IMR-90 (cell line): ENCODE measurements around the gene HSBP1L1. TPM values are rescaled to one million over a fixed set of nuclear protein-coding genes. Genes with fewer than 3 reads are reported as not detected.
A peak's percentile ranks its signal among the peaks of the same experiment; 100 is the strongest.

Source experiments
- ATAC-seq: fragments of 200-7000 bp; cut with Tn5 transposase; 2 replicates; pipeline ENCODE4 v1.9.1; 2020; ENCODE audit warnings: low read depth, mild to moderate bottlenecking, moderate library complexity
- BruUV-seq: library from RNA; stranded (reverse); fragments of 400-500 nt; replicated peaks from 2 replicates; lab custom pipeline; 2021; lab: Mats Ljungman, UMichigan
- CTCF ChIA-PET: fragments of 300-600 bp; formaldehyde crosslinking; extraction: SDS; loops from one replicate; lab custom pipeline; 2021; ENCODE audit warnings: antibody characterized with exemption; lab: Yijun Ruan, JAX
- POLR2A ChIA-PET: fragments of 300-600 bp; sonication (Branson Sonifier 250); formaldehyde crosslinking; loops from one replicate; lab custom pipeline; 2022; ENCODE audit warnings: antibody characterized with exemption; ENCODE audit not compliant: unreplicated experiment; lab: Charles Lee
- DNase-seq: peaks from one replicate; pipeline ENCODE4 v3.0.0; 2013
- H2AFZ ChIP-seq: replicated peaks from 2 replicates; pipeline ENCODE3; 2013; ENCODE audit warnings: low read length, mild to moderate bottlenecking; ENCODE audit not compliant: poor library complexity
- H2AK5ac ChIP-seq: 2 replicates; pipeline ENCODE4 v1.6.1; 2013; ENCODE audit warnings: low read depth, low read length, inconsistent platforms
- H2AK9ac ChIP-seq: replicated peaks from 2 replicates; pipeline ENCODE3; 2013; ENCODE audit warnings: mild to moderate bottlenecking, low read depth, low read length, moderate library complexity; ENCODE audit not compliant: poor library complexity
- H2BK120ac ChIP-seq: 2 replicates; pipeline ENCODE4 v1.6.1; 2013; ENCODE audit warnings: low read depth, low read length, inconsistent platforms
- H2BK15ac ChIP-seq: 3 replicates; pipeline ENCODE4 v1.6.1; 2013; ENCODE audit warnings: low read depth, low read length, inconsistent platforms
- H2BK20ac ChIP-seq: 2 replicates; pipeline ENCODE4 v1.6.1; 2013; ENCODE audit warnings: low read depth, mild to moderate bottlenecking, inconsistent platforms, low read length, moderate library complexity
- H2BK5ac ChIP-seq: 2 replicates; pipeline ENCODE4 v1.6.1; 2013; ENCODE audit warnings: mild to moderate bottlenecking, low read depth, low read length, inconsistent platforms; ENCODE audit not compliant: poor library complexity, severe bottlenecking
- H3K14ac ChIP-seq: replicated peaks from 2 replicates; pipeline ENCODE4 v1.6.1; 2013; ENCODE audit warnings: low read depth, low read length, inconsistent platforms
- H3K18ac ChIP-seq: 2 replicates; pipeline ENCODE4 v1.6.1; 2013; ENCODE audit warnings: low read depth, low read length, control low read depth
- H3K23ac ChIP-seq: 2 replicates; pipeline ENCODE4 v1.6.1; 2013; ENCODE audit warnings: low read depth, low read length, inconsistent platforms
- H3K27ac ChIP-seq: 2 replicates; pipeline ENCODE4 v1.5.1; 2013; ENCODE audit warnings: mild to moderate bottlenecking, control low read depth, low read length; ENCODE audit not compliant: insufficient read depth
- H3K27me3 ChIP-seq: 2 replicates; pipeline ENCODE4 v1.6.1; 2013; ENCODE audit warnings: low read length; ENCODE audit not compliant: control insufficient read depth, insufficient read depth
- H3K36me3 ChIP-seq: 2 replicates; pipeline ENCODE4 v1.6.1; 2013; ENCODE audit warnings: low read length, mixed read lengths; ENCODE audit not compliant: control insufficient read depth, insufficient read depth
- H3K4ac ChIP-seq: 2 replicates; pipeline ENCODE4 v1.6.1; 2013; ENCODE audit warnings: low read depth, low read length, inconsistent platforms
- H3K4me1 ChIP-seq: 2 replicates; pipeline ENCODE4 v1.6.1; 2013; ENCODE audit warnings: low read length, mixed read lengths; ENCODE audit not compliant: control insufficient read depth, insufficient read depth
- H3K4me2 ChIP-seq: 2 replicates; pipeline ENCODE4 v1.6.1; 2013; ENCODE audit warnings: low read depth, mild to moderate bottlenecking, control low read depth, low read length, moderate library complexity
- H3K4me3 ChIP-seq: 2 replicates; pipeline ENCODE4 v1.5.1; 2013; ENCODE audit warnings: low read depth, mild to moderate bottlenecking, control low read depth, low read length, moderate library complexity; ENCODE audit not compliant: insufficient read depth
- H3K56ac ChIP-seq: 2 replicates; pipeline ENCODE4 v1.6.1; 2013; ENCODE audit warnings: low read length, inconsistent platforms; ENCODE audit not compliant: insufficient read depth; ENCODE audit errors: extremely low read depth
- H3K79me1 ChIP-seq, 2 experiments: 2 replicates each; pipeline ENCODE4 v1.6.1; 2013; ENCODE audit warnings: low read length in 2 of 2, inconsistent platforms in 1 of 2, low read depth in 1 of 2
- H3K9ac ChIP-seq: 2 replicates; pipeline ENCODE4 v1.6.1; 2013; ENCODE audit warnings: low read depth, low read length, control low read depth
- H3K9me1 ChIP-seq: 2 replicates; pipeline ENCODE4 v1.6.1; 2013; ENCODE audit warnings: low read length, inconsistent platforms; ENCODE audit not compliant: insufficient read depth
- H3K9me3 ChIP-seq: 2 replicates; pipeline ENCODE4 v1.6.1; 2013; ENCODE audit warnings: low read length; ENCODE audit not compliant: control insufficient read depth, insufficient read depth
- H4K20me1 ChIP-seq: 2 replicates; pipeline ENCODE4 v1.6.1; 2013; ENCODE audit warnings: low read length, inconsistent platforms; ENCODE audit not compliant: insufficient read depth
- H4K5ac ChIP-seq: 2 replicates; pipeline ENCODE4 v1.6.1; 2013; ENCODE audit warnings: mild to moderate bottlenecking, low read depth, low read length, control low read depth
- H4K8ac ChIP-seq, 2 experiments: 2 replicates each; pipeline ENCODE4 v1.6.1; 2013; ENCODE audit warnings: low read depth in 2 of 2, low read length in 2 of 2, control low read depth in 1 of 2, inconsistent platforms in 1 of 2
- H4K91ac ChIP-seq: 2 replicates; pipeline ENCODE4 v1.6.1; 2013; ENCODE audit warnings: low read depth, low read length, inconsistent platforms; ENCODE audit not compliant: insufficient read depth
- BHLHE40 ChIP-seq: fragments of 150-350 bp; IDR thresholded peaks from 2 replicates; pipeline ENCODE4 v1.6.1; 2016; ENCODE audit warnings: mild to moderate bottlenecking, low read depth, low read length
- ELK1 ChIP-seq: fragments of 150-350 bp; IDR thresholded peaks from 2 replicates; pipeline ENCODE4 v1.6.1; 2016; ENCODE audit warnings: low read depth, mild to moderate bottlenecking, low read length, moderate library complexity, borderline replicate concordance
- FOS ChIP-seq: fragments of 150-350 bp; IDR thresholded peaks from 2 replicates; pipeline ENCODE4 v1.6.1; 2016; ENCODE audit warnings: low read depth, low read length
- MAZ ChIP-seq: IDR thresholded peaks from 2 replicates; pipeline ENCODE4 v1.6.1; 2012; ENCODE audit warnings: low read depth, mild to moderate bottlenecking, low read length, improper control_type of control experiment, moderate library complexity, borderline replicate concordance
- POLR2A ChIP-seq: IDR thresholded peaks from 2 replicates; pipeline ENCODE4 v1.6.1; 2012; ENCODE audit warnings: mild to moderate bottlenecking, low read depth, low read length
- RAD21 ChIP-seq: IDR thresholded peaks from 2 replicates; pipeline ENCODE4 v1.6.1; 2012; ENCODE audit warnings: low read length, improper control_type of control experiment
- RCOR1 ChIP-seq: IDR thresholded peaks from 2 replicates; pipeline ENCODE4 v1.6.1; 2012; ENCODE audit warnings: mild to moderate bottlenecking, low read length, improper control_type of control experiment; ENCODE audit not compliant: insufficient replicate concordance
- RFX5 ChIP-seq: IDR thresholded peaks from 2 replicates; pipeline ENCODE4 v1.8.0; 2012; ENCODE audit warnings: low read depth, mild to moderate bottlenecking, low read length, moderate library complexity
- SMC3 ChIP-seq: fragments of 150-350 bp; IDR thresholded peaks from 2 replicates; pipeline ENCODE4 v1.6.1; 2016; ENCODE audit warnings: low read depth, mild to moderate bottlenecking, antibody characterized with exemption, low read length, moderate library complexity
- WGBS, 2 experiments: methylation state at CpG; one replicate each; pipeline versions ENCODE4 v1.1.5 to v1.1.7; 2013; ENCODE audit warnings: missing lambda C conversion rate in 2 of 2; ENCODE audit not compliant: insufficient read length in 1 of 2; ENCODE audit errors: extremely low coverage in 2 of 2; 5-methylcytosine and 5-hydroxymethylcytosine counted together
- dilution Hi-C: fragments of 300-500 bp; cut with HindIII; formaldehyde crosslinking; loops from one replicate; pipeline ENCODE4 v1.14.3; 2018; ENCODE audit warnings: low sequenced_read_pairs; ENCODE audit not compliant: unreplicated experiment
- in situ Hi-C: fragments of 300-500 bp; cut with MboI; formaldehyde crosslinking; loops from 3 replicates; pipeline ENCODE4 v1.14.3; 2019; ENCODE audit warnings: low sequenced_read_pairs, inconsistent platforms, mixed read lengths
- intact Hi-C: fragments of 100-400 bp; cut with micrococcal nuclease; formaldehyde crosslinking; loops from 2 replicates; pipeline ENCODE4 v1.10.0; 2022
- polyA plus RNA-seq, 3 experiments: library from polyadenylated mRNA; depleted of rRNA; stranded (reverse); fragments of >200 nt; gene quantifications; 2 replicates each; pipeline ENCODE4 v1.2.3, GENCODE V29; 2012; ENCODE audit warnings: low replicate concordance in 1 of 3
- total RNA-seq: library from RNA; depleted of rRNA; stranded (reverse); fragments of >200 nt; gene quantifications from 2 replicates; pipeline ENCODE4 v1.2.3, GENCODE V29; 2012
- TF ChIP-seq, protein P1 (sequence below): conservative IDR thresholded peaks from 2 replicates; pipeline ENCODE4 v1.5.1; 2012; ENCODE audit warnings: mild to moderate bottlenecking, low read depth, low read length, improper control_type of control experiment
- TF ChIP-seq, protein P2 (sequence below): fragments of 150-350 bp; IDR thresholded peaks from 2 replicates; pipeline ENCODE4 v1.6.1; 2017; ENCODE audit warnings: mild to moderate bottlenecking, antibody characterized with exemption, low read length, low read depth

The HSBP1L1 gene
- total and polyA plus RNA-seq, 2 of the 4 experiments (the other 2 are of a cell fraction), result 8.6 to 18.0 TPM

DNA sequence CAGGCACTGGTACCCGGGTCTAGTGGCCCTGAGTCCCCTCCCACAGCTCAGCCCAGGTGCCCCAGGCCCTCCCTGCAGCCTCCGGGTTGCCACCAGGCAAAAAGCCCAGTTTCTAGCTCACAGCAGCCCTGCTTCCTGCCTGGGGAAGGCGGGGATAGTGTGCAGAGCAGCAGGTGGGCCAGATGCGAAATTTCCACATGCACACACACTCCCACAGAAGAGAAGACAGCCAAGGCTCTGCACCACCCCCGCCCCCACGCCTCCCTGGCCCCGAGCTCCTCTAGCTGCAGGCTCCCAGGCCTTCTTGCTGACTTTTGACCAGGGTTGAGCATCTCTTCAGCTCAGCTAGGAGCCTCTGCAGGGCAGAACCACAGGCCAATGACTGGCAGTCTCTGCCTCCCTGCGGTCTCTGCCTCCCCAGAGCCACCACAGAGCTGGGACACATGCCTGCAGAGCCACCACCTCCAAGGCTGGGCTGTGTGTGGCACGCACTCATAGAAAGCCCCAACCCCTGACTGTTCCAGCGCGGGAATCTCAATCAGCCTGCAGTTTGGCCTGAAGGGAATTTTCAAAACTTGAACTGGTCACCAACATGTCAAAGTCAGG lies 20.2 kb upstream of the HSBP1L1 start:
- Histone ChIP-seq H4K91ac (no peak overlapping the region), H3K36me3 (peaks cover 55% of the 10 kb centered on the region), H3K9me3 (no peaks in the 10 kb centered on the region), H4K5ac (no peak overlapping the region), H2AK9ac (peak overlapping the region; percentile 55), H3K4me2 (no peak overlapping the region), H3K4me3 (no peak overlapping the region), H3K56ac (no peak overlapping the region), H2BK120ac (no peak overlapping the region), H4K8ac (no peak overlapping the region), H3K4ac (no peak overlapping the region; the same call in 1 of the 2 replicates), H2BK5ac (no peak overlapping the region), H3K27ac (no peak overlapping the region), H3K4me1 (peaks cover 7% of the 10 kb centered on the region; the same call in 1 of the 2 replicates), H3K14ac (no peak overlapping the region), H3K79me1 (peaks cover 15 to 92% of the 10 kb centered on the region in 2 experiments; a peak in 3 of 4 replicates), H3K23ac (no peak overlapping the region), H3K9me1 (peaks cover 16% of the 10 kb centered on the region), H3K27me3 (no peaks in the 10 kb centered on the region), H4K20me1 (peaks cover 79% of the 10 kb centered on the region), H3K18ac (no peak overlapping the region), H2AK5ac (no peak overlapping the region), H2BK15ac (no peak overlapping the region), H3K9ac (no peak overlapping the region), H2AFZ (no peak overlapping the region), H2BK20ac (no peak overlapping the region)
- no TSS peak for BruUV-seq
- TF ChIP-seq, protein P1, sequence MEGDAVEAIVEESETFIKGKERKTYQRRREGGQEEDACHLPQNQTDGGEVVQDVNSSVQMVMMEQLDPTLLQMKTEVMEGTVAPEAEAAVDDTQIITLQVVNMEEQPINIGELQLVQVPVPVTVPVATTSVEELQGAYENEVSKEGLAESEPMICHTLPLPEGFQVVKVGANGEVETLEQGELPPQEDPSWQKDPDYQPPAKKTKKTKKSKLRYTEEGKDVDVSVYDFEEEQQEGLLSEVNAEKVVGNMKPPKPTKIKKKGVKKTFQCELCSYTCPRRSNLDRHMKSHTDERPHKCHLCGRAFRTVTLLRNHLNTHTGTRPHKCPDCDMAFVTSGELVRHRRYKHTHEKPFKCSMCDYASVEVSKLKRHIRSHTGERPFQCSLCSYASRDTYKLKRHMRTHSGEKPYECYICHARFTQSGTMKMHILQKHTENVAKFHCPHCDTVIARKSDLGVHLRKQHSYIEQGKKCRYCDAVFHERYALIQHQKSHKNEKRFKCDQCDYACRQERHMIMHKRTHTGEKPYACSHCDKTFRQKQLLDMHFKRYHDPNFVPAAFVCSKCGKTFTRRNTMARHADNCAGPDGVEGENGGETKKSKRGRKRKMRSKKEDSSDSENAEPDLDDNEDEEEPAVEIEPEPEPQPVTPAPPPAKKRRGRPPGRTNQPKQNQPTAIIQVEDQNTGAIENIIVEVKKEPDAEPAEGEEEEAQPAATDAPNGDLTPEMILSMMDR, result no peak
- TF ChIP-seq SMC3 (no peak), ELK1 (no peak), RCOR1 (no peak), FOS (no peak), MAZ (no peak), RAD21 (no peak), RFX5 (no peak), BHLHE40 (no peak), POLR2A (no peak)
- TF ChIP-seq, protein P2, sequence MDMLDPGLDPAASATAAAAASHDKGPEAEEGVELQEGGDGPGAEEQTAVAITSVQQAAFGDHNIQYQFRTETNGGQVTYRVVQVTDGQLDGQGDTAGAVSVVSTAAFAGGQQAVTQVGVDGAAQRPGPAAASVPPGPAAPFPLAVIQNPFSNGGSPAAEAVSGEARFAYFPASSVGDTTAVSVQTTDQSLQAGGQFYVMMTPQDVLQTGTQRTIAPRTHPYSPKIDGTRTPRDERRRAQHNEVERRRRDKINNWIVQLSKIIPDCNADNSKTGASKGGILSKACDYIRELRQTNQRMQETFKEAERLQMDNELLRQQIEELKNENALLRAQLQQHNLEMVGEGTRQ, result no peak
- dilution Hi-C loops, result no loop called here
- 67% methylated on average over 2 of the region's 11 CpGs; no CpG with 5 or more reads in 1 of the 2 experiments for WGBS, 2 experiments
- POLR2A ChIA-PET, result no interaction called here
- intact Hi-C loops, result no loop called here
- in situ Hi-C loops, result no loop called here
- ATAC-seq (peak; percentile 10), DNase-seq (no peak)
- CTCF ChIA-PET, result no interaction called here
